T-helper 2 cell treated with Interferon-gamma antibody and Interleukin-4, amounts not matched to agents 5 μg/mL and 100 μg/mL, for 36 hours (primary cell): ENCODE measurements around the gene FAM228A.
A peak's percentile ranks its signal among the peaks of the same experiment; 100 is the strongest.
"Not testable (repeated sequence)": the region's sequence is repeated elsewhere in the genome, so short reads cannot be mapped to it uniquely, and the experiment has no call there.

ENCODE experiments used
- DNase-seq: peaks from one replicate; pipeline ENCODE4 v3.0.0; 2021; ENCODE audit warnings: low spot score
- H3K27ac Mint-ChIP-seq: one replicate; pipeline ENCODE4 v1.8.0; 2021; ENCODE audit warnings: mild to moderate bottlenecking, mixed read lengths
- H3K27me3 Mint-ChIP-seq: one replicate; pipeline ENCODE4 v1.8.0; 2021; ENCODE audit warnings: low read depth, mixed read lengths
- H3K36me3 Mint-ChIP-seq: one replicate; pipeline ENCODE4 v1.8.0; 2021; ENCODE audit warnings: low read depth, mixed read lengths
- H3K4me1 Mint-ChIP-seq: one replicate; pipeline ENCODE4 v1.8.0; 2021; ENCODE audit warnings: low read depth, mixed read lengths
- H3K4me3 Mint-ChIP-seq: one replicate; pipeline ENCODE4 v1.8.0; 2022; ENCODE audit warnings: mild to moderate bottlenecking, moderate library complexity, mixed read lengths
- H3K9me3 Mint-ChIP-seq: one replicate; pipeline ENCODE4 v1.8.0; 2021; ENCODE audit warnings: mixed read lengths

The FAM228A gene

GRCh38 chr2:24174851-24175277, at the start of gene FAM228A:
Gene FAM228A, plus strand, starts transcription at chr2:24175053. Its CDS starts 428 bp downstream, at chr2:24175481.
- peaks cover 10% of the 10 kb centered on the region for H3K27me3 Mint-ChIP-seq
- H3K36me3 Mint-ChIP-seq: no peaks in the 10 kb centered on the region
- H3K9me3 Mint-ChIP-seq: no peaks in the 10 kb centered on the region
- H3K4me1 Mint-ChIP-seq: peaks cover 4% of the 10 kb centered on the region
- no peak within 1 kb of the TSS for H3K27ac Mint-ChIP-seq
- no peak for DNase-seq
- no peak within 1 kb of the TSS for H3K4me3 Mint-ChIP-seq

- no peak overlapping the region for H3K4me3 Mint-ChIP-seq
- peaks cover 10% of the 10 kb centered on the region for H3K27me3 Mint-ChIP-seq
- DNase-seq: no peak
- peaks cover 2% of the 10 kb centered on the region for H3K36me3 Mint-ChIP-seq
- no peaks in the 10 kb centered on the region for H3K9me3 Mint-ChIP-seq
- H3K27ac Mint-ChIP-seq: no peak overlapping the region
- peaks cover 22% of the 10 kb centered on the region for H3K4me1 Mint-ChIP-seq
Observed at GRCh38 chr2:24125956-24126355, 48.9 kb upstream of the FAM228A start.

- DNase-seq: no peak
- Mint-ChIP-seq H3K9me3 (peaks cover 16% of the 10 kb centered on the region), H3K27me3 (peaks cover 9% of the 10 kb centered on the region), H3K36me3 (peaks cover 8% of the 10 kb centered on the region), H3K27ac (no peak overlapping the region), H3K4me1 (no peaks in the 10 kb centered on the region), H3K4me3 (no peak overlapping the region)
Observed at GRCh38 chr2:24132543-24132942, 42.3 kb upstream of the FAM228A start.

GRCh38 chr2:24140305-24140704, 34.5 kb upstream of the FAM228A start:
- H3K9me3 Mint-ChIP-seq, H3K27me3 Mint-ChIP-seq, H3K4me3 Mint-ChIP-seq, H3K36me3 Mint-ChIP-seq, H3K27ac Mint-ChIP-seq, DNase-seq, H3K4me1 Mint-ChIP-seq: not testable (repeated sequence)

GRCh38 chr2:24147364-24147763, 27.5 kb upstream of the FAM228A start:
- Mint-ChIP-seq H3K27ac (no peak overlapping the region), H3K27me3 (no peaks in the 10 kb centered on the region), H3K9me3 (peaks cover 28% of the 10 kb centered on the region), H3K36me3 (peaks cover 4% of the 10 kb centered on the region), H3K4me3 (no peak overlapping the region), H3K4me1 (no peaks in the 10 kb centered on the region)
- no peak for DNase-seq

- H3K27me3 Mint-ChIP-seq: no peaks in the 10 kb centered on the region
- peaks cover 2% of the 10 kb centered on the region for H3K36me3 Mint-ChIP-seq
- H3K9me3 Mint-ChIP-seq: peaks cover 14% of the 10 kb centered on the region
- no peaks in the 10 kb centered on the region for H3K4me1 Mint-ChIP-seq
- no peak overlapping the region for H3K4me3 Mint-ChIP-seq
- no peak for DNase-seq
- no peak overlapping the region for H3K27ac Mint-ChIP-seq
Observed at GRCh38 chr2:24152413-24153197, 22.2 kb upstream of the FAM228A start.

GRCh38 chr2:24153478-24153877, 21.4 kb upstream of the FAM228A start:
- Mint-ChIP-seq H3K36me3 (peaks cover 2% of the 10 kb centered on the region), H3K4me3 (no peak overlapping the region), H3K27ac (no peak overlapping the region), H3K4me1 (no peaks in the 10 kb centered on the region), H3K9me3 (peaks cover 7% of the 10 kb centered on the region), H3K27me3 (no peaks in the 10 kb centered on the region)
- no peak for DNase-seq

GRCh38 chr2:24158131-24158530, 16.7 kb upstream of the FAM228A start:
- no peak for DNase-seq
- peaks cover 4% of the 10 kb centered on the region for H3K9me3 Mint-ChIP-seq
- H3K4me3 Mint-ChIP-seq: no peak overlapping the region
- H3K27me3 Mint-ChIP-seq: peaks cover 3% of the 10 kb centered on the region
- no peak overlapping the region for H3K27ac Mint-ChIP-seq
- H3K36me3 Mint-ChIP-seq: no peaks in the 10 kb centered on the region
- no peaks in the 10 kb centered on the region for H3K4me1 Mint-ChIP-seq

- Mint-ChIP-seq H3K9me3 (peaks cover 4% of the 10 kb centered on the region), H3K27ac (no peak overlapping the region), H3K4me3 (no peak overlapping the region), H3K27me3 (peaks cover 3% of the 10 kb centered on the region), H3K4me1 (no peaks in the 10 kb centered on the region), H3K36me3 (no peaks in the 10 kb centered on the region)
- DNase-seq: no peak
Observed at GRCh38 chr2:24159708-24160107, 15.1 kb upstream of the FAM228A start.

GRCh38 chr2:24160761-24161160, 14.1 kb upstream of the FAM228A start:
- Mint-ChIP-seq H3K36me3 (no peaks in the 10 kb centered on the region), H3K4me3 (no peak overlapping the region), H3K27ac (no peak overlapping the region), H3K27me3 (peaks cover 3% of the 10 kb centered on the region), H3K9me3 (peaks cover 4% of the 10 kb centered on the region), H3K4me1 (no peaks in the 10 kb centered on the region)
- no peak for DNase-seq

- Mint-ChIP-seq H3K36me3 (no peaks in the 10 kb centered on the region), H3K4me1 (no peaks in the 10 kb centered on the region), H3K27ac (no peak overlapping the region), H3K9me3 (peaks cover 4% of the 10 kb centered on the region), H3K27me3 (peaks cover 3% of the 10 kb centered on the region), H3K4me3 (no peak overlapping the region)
- no peak for DNase-seq
Observed at GRCh38 chr2:24162494-24162893, 12.4 kb upstream of the FAM228A start.

GRCh38 chr2:24163186-24163585, 11.7 kb upstream of the FAM228A start:
- H3K27ac Mint-ChIP-seq: no peak overlapping the region
- no peaks in the 10 kb centered on the region for H3K36me3 Mint-ChIP-seq
- no peak overlapping the region for H3K4me3 Mint-ChIP-seq
- H3K9me3 Mint-ChIP-seq: peaks cover 4% of the 10 kb centered on the region
- peaks cover 3% of the 10 kb centered on the region for H3K27me3 Mint-ChIP-seq
- DNase-seq: no peak
- no peaks in the 10 kb centered on the region for H3K4me1 Mint-ChIP-seq

GRCh38 chr2:24163601-24164000, 11.3 kb upstream of the FAM228A start:
- Mint-ChIP-seq H3K36me3 (no peaks in the 10 kb centered on the region), H3K4me1 (no peaks in the 10 kb centered on the region), H3K27ac (no peak overlapping the region), H3K9me3 (peaks cover 4% of the 10 kb centered on the region), H3K27me3 (peaks cover 3% of the 10 kb centered on the region), H3K4me3 (no peak overlapping the region)
- DNase-seq: no peak

- Mint-ChIP-seq H3K27ac (no peak overlapping the region), H3K36me3 (no peaks in the 10 kb centered on the region), H3K4me1 (no peaks in the 10 kb centered on the region), H3K27me3 (peaks cover 3% of the 10 kb centered on the region), H3K9me3 (peaks cover 4% of the 10 kb centered on the region), H3K4me3 (no peak overlapping the region)
- DNase-seq: peak; percentile 15
Observed at GRCh38 chr2:24164416-24164973, 10.4 kb upstream of the FAM228A start.
